GM12878 (cell line): ENCODE measurements around the gene ATP6V0A4.

ENCODE experiments used
- ASH2L ChIP-seq: fragments of 300-600, 200-600 bp; sonication (generic); IDR thresholded peaks from 2 replicates; pipeline ENCODE4 v1.6.1; 2017; ENCODE audit warnings: low read depth, mild to moderate bottlenecking, borderline replicate concordance
- BHLHE40 ChIP-seq, 2 experiments: fragments of 450-650 bp in 1 of 2; IDR thresholded peaks; 2 replicates each; pipeline ENCODE4 v1.6.1; 2011 to 2017; ENCODE audit warnings: low read depth in 2 of 2, borderline replicate concordance in 1 of 2, improper control_type of control experiment in 1 of 2, low read length in 1 of 2, mild to moderate bottlenecking in 1 of 2
- CREB1 ChIP-seq: IDR thresholded peaks from 2 replicates; pipeline ENCODE4 v1.6.1; 2012; ENCODE audit warnings: low read depth, mild to moderate bottlenecking, inconsistent platforms
- E2F8 ChIP-seq: fragments of 450-650 bp; IDR thresholded peaks from 2 replicates; pipeline ENCODE4 v1.6.1; 2018; ENCODE audit warnings: mild to moderate bottlenecking, low read depth, moderate library complexity; ENCODE audit not compliant: partially characterized antibody
- HDAC6 ChIP-seq: fragments of 200-600 bp; sonication (generic); IDR thresholded peaks from one replicate; pipeline ENCODE4 v1.8.0; 2017; ENCODE audit warnings: antibody characterized with exemption; ENCODE audit not compliant: unreplicated experiment
- NR2C2 ChIP-seq: IDR thresholded peaks from 2 replicates; pipeline ENCODE4 v1.6.1; 2011; ENCODE audit warnings: borderline replicate concordance, low read depth; ENCODE audit not compliant: control insufficient read depth, insufficient read length
- NRF1 ChIP-seq: conservative IDR thresholded peaks from 2 replicates; pipeline ENCODE4 v1.6.1; 2011; ENCODE audit warnings: mild to moderate bottlenecking, low read depth, low read length, improper control_type of control experiment
- POLR2A ChIP-seq: IDR thresholded peaks from 2 replicates; pipeline ENCODE4 v1.6.1; 2011; ENCODE audit warnings: low read depth, mild to moderate bottlenecking, low read length
- RELA ChIP-seq: fragments of 450-650 bp; IDR thresholded peaks from 2 replicates; pipeline ENCODE4 v1.8.0; 2014; ENCODE audit warnings: borderline replicate concordance; ENCODE audit not compliant: partially characterized antibody
- SIX5 ChIP-seq: IDR thresholded peaks from 2 replicates; pipeline ENCODE4 v1.6.1; 2011; ENCODE audit warnings: mild to moderate bottlenecking, low read depth, low read length, moderate library complexity; ENCODE audit not compliant: severe bottlenecking
- SMC3 ChIP-seq: IDR thresholded peaks from 2 replicates; pipeline ENCODE4 v1.6.1; 2011; ENCODE audit warnings: low read length, improper control_type of control experiment, borderline replicate concordance
- TAF1 ChIP-seq: IDR thresholded peaks from 2 replicates; pipeline ENCODE4 v1.6.1; 2011; ENCODE audit warnings: mild to moderate bottlenecking, low read depth, low read length, borderline replicate concordance
- TF ChIP-seq, protein P1 (sequence below), 3 experiments: IDR thresholded peaks in 2 of 3; conservative IDR thresholded peaks in 1 of 3; 2 replicates each; pipeline ENCODE4 v1.5.1; 2011; ENCODE audit warnings: low read depth in 3 of 3, low read length in 3 of 3, mild to moderate bottlenecking in 3 of 3, control low read depth in 2 of 3, moderate library complexity in 2 of 3, inconsistent platforms in 1 of 3, mixed read lengths in 1 of 3; ENCODE audit not compliant: control insufficient read depth in 2 of 3, insufficient read depth in 1 of 3; ENCODE audit errors: extremely low read depth in 1 of 3
- TF ChIP-seq, protein P2 (sequence below): fragments of 450-650 bp; IDR thresholded peaks from 2 replicates; pipeline ENCODE4 v1.6.1; 2017; ENCODE audit warnings: mild to moderate bottlenecking

- TF ChIP-seq CREB1 (no peak), POLR2A (no peak), SIX5 (no peak), SMC3 (no peak), ASH2L (no peak), TAF1 (no peak), E2F8 (no peak), NRF1 (no peak), RELA (no peak), NR2C2 (no peak), BHLHE40 (IDR thresholded peaks at IDR 0.05; ENCODE audit: borderline replicate concordance in 1 of 2, low read depth in 2 of 2, low read length in 1 of 2) (no peak), HDAC6 (no peak)
- TF ChIP-seq, protein P1, sequence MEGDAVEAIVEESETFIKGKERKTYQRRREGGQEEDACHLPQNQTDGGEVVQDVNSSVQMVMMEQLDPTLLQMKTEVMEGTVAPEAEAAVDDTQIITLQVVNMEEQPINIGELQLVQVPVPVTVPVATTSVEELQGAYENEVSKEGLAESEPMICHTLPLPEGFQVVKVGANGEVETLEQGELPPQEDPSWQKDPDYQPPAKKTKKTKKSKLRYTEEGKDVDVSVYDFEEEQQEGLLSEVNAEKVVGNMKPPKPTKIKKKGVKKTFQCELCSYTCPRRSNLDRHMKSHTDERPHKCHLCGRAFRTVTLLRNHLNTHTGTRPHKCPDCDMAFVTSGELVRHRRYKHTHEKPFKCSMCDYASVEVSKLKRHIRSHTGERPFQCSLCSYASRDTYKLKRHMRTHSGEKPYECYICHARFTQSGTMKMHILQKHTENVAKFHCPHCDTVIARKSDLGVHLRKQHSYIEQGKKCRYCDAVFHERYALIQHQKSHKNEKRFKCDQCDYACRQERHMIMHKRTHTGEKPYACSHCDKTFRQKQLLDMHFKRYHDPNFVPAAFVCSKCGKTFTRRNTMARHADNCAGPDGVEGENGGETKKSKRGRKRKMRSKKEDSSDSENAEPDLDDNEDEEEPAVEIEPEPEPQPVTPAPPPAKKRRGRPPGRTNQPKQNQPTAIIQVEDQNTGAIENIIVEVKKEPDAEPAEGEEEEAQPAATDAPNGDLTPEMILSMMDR (IDR thresholded peaks at IDR 0.05 in 2 of 3, conservative IDR thresholded peaks at IDR 0.05 in 1 of 3; ENCODE audit: control insufficient read depth in 2 of 3, extremely low read depth in 1 of 3, insufficient read depth in 1 of 3, low read depth in 3 of 3, low read length in 3 of 3): no peak
- TF ChIP-seq, protein P2, sequence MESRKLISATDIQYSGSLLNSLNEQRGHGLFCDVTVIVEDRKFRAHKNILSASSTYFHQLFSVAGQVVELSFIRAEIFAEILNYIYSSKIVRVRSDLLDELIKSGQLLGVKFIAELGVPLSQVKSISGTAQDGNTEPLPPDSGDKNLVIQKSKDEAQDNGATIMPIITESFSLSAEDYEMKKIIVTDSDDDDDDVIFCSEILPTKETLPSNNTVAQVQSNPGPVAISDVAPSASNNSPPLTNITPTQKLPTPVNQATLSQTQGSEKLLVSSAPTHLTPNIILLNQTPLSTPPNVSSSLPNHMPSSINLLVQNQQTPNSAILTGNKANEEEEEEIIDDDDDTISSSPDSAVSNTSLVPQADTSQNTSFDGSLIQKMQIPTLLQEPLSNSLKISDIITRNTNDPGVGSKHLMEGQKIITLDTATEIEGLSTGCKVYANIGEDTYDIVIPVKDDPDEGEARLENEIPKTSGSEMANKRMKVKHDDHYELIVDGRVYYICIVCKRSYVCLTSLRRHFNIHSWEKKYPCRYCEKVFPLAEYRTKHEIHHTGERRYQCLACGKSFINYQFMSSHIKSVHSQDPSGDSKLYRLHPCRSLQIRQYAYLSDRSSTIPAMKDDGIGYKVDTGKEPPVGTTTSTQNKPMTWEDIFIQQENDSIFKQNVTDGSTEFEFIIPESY: no peak
Measured at GRCh38 chr7:138755842-138756590, 42.0 kb downstream of the ATP6V0A4 start.
